H1 (cell line): Measurements from ENCODE around the gene PRKCA.

ENCODE experiments used
- BACH1 ChIP-seq: IDR thresholded peaks from 2 replicates; pipeline ENCODE4 v1.6.1; 2012; ENCODE audit warnings: low read length, improper control_type of control experiment
- BRCA1 ChIP-seq: IDR thresholded peaks from 2 replicates; pipeline ENCODE4 v1.6.1; 2012; ENCODE audit warnings: low read depth, low read length, improper control_type of control experiment
- CEBPB ChIP-seq: IDR thresholded peaks from 2 replicates; pipeline ENCODE4 v1.6.1; 2012; ENCODE audit warnings: low read depth, low read length
- CTCF ChIP-seq, 3 experiments: IDR thresholded peaks; 1 replicate in 2 of 3; 2 replicates in 1 of 3; pipeline versions ENCODE4 v1.5.1 to v1.6.1; 2011; ENCODE audit warnings: low read length in 3 of 3, mild to moderate bottlenecking in 3 of 3, inconsistent platforms in 2 of 3, low read depth in 1 of 3, moderate library complexity in 1 of 3; ENCODE audit not compliant: insufficient read depth in 1 of 3; ENCODE audit errors: control extremely low read depth in 1 of 3
- EZH2 ChIP-seq: fragments of 200-600 bp; sonication (generic); IDR thresholded peaks from 2 replicates; pipeline ENCODE4 v1.7.1; 2012; ENCODE audit warnings: low read depth, mild to moderate bottlenecking, moderate library complexity, low read length, inconsistent platforms; ENCODE audit not compliant: severe bottlenecking
- GABPA ChIP-seq: IDR thresholded peaks from 2 replicates; pipeline ENCODE4 v1.6.1; 2011; ENCODE audit warnings: mild to moderate bottlenecking, low read length, moderate library complexity, borderline replicate concordance; ENCODE audit not compliant: insufficient read depth
- POLR2A ChIP-seq, 2 experiments: IDR thresholded peaks; 1 replicate in 1 of 2; 2 replicates in 1 of 2; pipeline ENCODE4 v1.6.1; 2011; ENCODE audit warnings: low read depth in 2 of 2, low read length in 2 of 2, mild to moderate bottlenecking in 2 of 2; ENCODE audit errors: control extremely low read depth in 1 of 2
- SP2 ChIP-seq: IDR thresholded peaks from 2 replicates; pipeline ENCODE4 v1.6.1; 2012; ENCODE audit warnings: mild to moderate bottlenecking, low read length, inconsistent platforms

GRCh38 chr17:66326476-66327047 is 24.1 kb downstream of the PRKCA start:
- TF ChIP-seq CTCF (IDR thresholded peaks at IDR 0.05; ENCODE audit: control extremely low read depth in 1 of 3, insufficient read depth in 1 of 3, low read depth in 1 of 3, low read length in 3 of 3) (no peak), POLR2A (IDR thresholded peaks at IDR 0.05; ENCODE audit: control extremely low read depth in 1 of 2, low read depth in 2 of 2, low read length in 2 of 2) (no peak), CEBPB (no peak), SP2 (no peak), GABPA (no peak), EZH2 (no peak), BRCA1 (no peak), BACH1 (no peak)
